GM12878 (cell line): ENCODE data around the gene RAB3B. TPM values are rescaled to one million over a fixed set of nuclear protein-coding genes. Genes with fewer than 3 reads are reported as not detected.

Experiments used
- ATAC-seq: fragments of 200-7000 bp; cut with Tn5 transposase; 3 replicates; pipeline ENCODE4 v1.9.1; 2020; ENCODE audit warnings: mild to moderate bottlenecking, moderate library complexity
- BruUV-seq: library from RNA; stranded (reverse); fragments of 400-500 nt; replicated peaks from 2 replicates; lab custom pipeline; 2021; lab: Mats Ljungman, UMichigan
- CTCF ChIA-PET: fragments of 300-600 bp; sonication (Branson Sonifier 250); formaldehyde crosslinking; extraction: SDS; loops from one replicate; lab custom pipeline; 2021; ENCODE audit warnings: inconsistent platforms; lab: Yijun Ruan, JAX
- POLR2A ChIA-PET: fragments of 350-600 bp; formaldehyde crosslinking; extraction: SDS; loops from one replicate; lab custom pipeline; 2021; ENCODE audit warnings: inconsistent platforms; lab: Charles Lee
- RAD21 ChIA-PET: fragments of 300-600 bp; sonication (Branson Sonifier 250); formaldehyde crosslinking; loops from one replicate; lab custom pipeline; 2023; ENCODE audit warnings: antibody characterized with exemption; ENCODE audit not compliant: unreplicated experiment; lab: Charles Lee
- SMC1A ChIA-PET: fragments of 300-600 bp; sonication (Branson Sonifier 250); formaldehyde crosslinking; loops from one replicate; lab custom pipeline; 2023; ENCODE audit not compliant: unreplicated experiment, uncharacterized antibody; lab: Charles Lee
- DNase-seq: peaks from one replicate; pipeline ENCODE4 v3.0.0-alpha.2; 2011; ENCODE audit warnings: low read depth, low spot score
- FAIRE-seq: peaks from 3 replicates; lab custom pipeline; 2011; peaks lifted over from hg19 to GRCh38; lab: Jason Lieb, UNC
- H2AFZ ChIP-seq: 2 replicates; pipeline ENCODE4 v1.6.0; 2011; ENCODE audit warnings: low read depth, low read length, control low read depth; ENCODE audit not compliant: control insufficient read depth
- H3K27ac ChIP-seq: 2 replicates; pipeline ENCODE4 v1.5.1; 2011; ENCODE audit warnings: control low read depth; ENCODE audit not compliant: control insufficient read depth, insufficient read depth
- H3K27me3 ChIP-seq, 2 experiments: replicated peaks in 1 of 2; 2 replicates each; pipeline versions ENCODE4 v1.6.0 to v1.6.1; 2011; ENCODE audit warnings: low read length in 1 of 2; ENCODE audit not compliant: control insufficient read depth in 2 of 2, insufficient read depth in 2 of 2
- H3K36me3 ChIP-seq, 2 experiments: 2 replicates each; pipeline ENCODE4 v1.5.1; 2011; ENCODE audit warnings: low read length in 1 of 2; ENCODE audit not compliant: control insufficient read depth in 2 of 2, insufficient read depth in 2 of 2
- H3K4me1 ChIP-seq: 2 replicates; pipeline ENCODE4 v1.6.1; 2011; ENCODE audit warnings: mild to moderate bottlenecking, low read length, moderate library complexity, mixed read lengths; ENCODE audit not compliant: control insufficient read depth, insufficient read depth
- H3K4me2 ChIP-seq: 2 replicates; pipeline ENCODE4 v1.6.0; 2011; ENCODE audit warnings: control low read depth; ENCODE audit not compliant: control insufficient read depth, insufficient read depth
- H3K4me3 ChIP-seq: fragments of 200-600 bp; sonication (generic); 2 replicates; pipeline ENCODE4 v1.5.1; 2016
- H3K79me2 ChIP-seq: 2 replicates; pipeline ENCODE4 v1.6.0; 2011; ENCODE audit warnings: low read length; ENCODE audit not compliant: control insufficient read depth, insufficient read depth
- H3K9ac ChIP-seq: 2 replicates; pipeline ENCODE4 v1.8.0; 2011; ENCODE audit warnings: low read length, control low read depth, mixed read lengths; ENCODE audit not compliant: control insufficient read depth, insufficient read depth
- H3K9me3 ChIP-seq: replicated peaks from 3 replicates; pipeline ENCODE4 v1.5.1; 2011; ENCODE audit warnings: mild to moderate bottlenecking, low read length; ENCODE audit not compliant: control insufficient read depth, insufficient read depth
- H4K20me1 ChIP-seq: 2 replicates; pipeline ENCODE4 v1.6.0; 2011; ENCODE audit not compliant: control insufficient read depth, insufficient read depth
- GATAD2B ChIP-seq: fragments of 450-650 bp; conservative IDR thresholded peaks from 2 replicates; pipeline ENCODE4 v1.6.1; 2017; ENCODE audit warnings: low read depth, mild to moderate bottlenecking, moderate library complexity
- LARP7 ChIP-seq: fragments of 450-650 bp; IDR thresholded peaks from 2 replicates; pipeline ENCODE4 v1.6.1; 2017; ENCODE audit warnings: mild to moderate bottlenecking
- RAD21 ChIP-seq: IDR thresholded peaks from 2 replicates; pipeline ENCODE4 v1.6.1; 2011; ENCODE audit warnings: mild to moderate bottlenecking, low read depth, low read length, moderate library complexity; ENCODE audit not compliant: insufficient read depth
- RAD51 ChIP-seq: fragments of 450-650 bp; IDR thresholded peaks from 2 replicates; pipeline ENCODE4 v1.6.1; 2016; ENCODE audit warnings: moderate library complexity, mild to moderate bottlenecking, inconsistent platforms
- SPI1 ChIP-seq: IDR thresholded peaks from 2 replicates; pipeline ENCODE4 v1.6.1; 2011; ENCODE audit warnings: low read depth, mild to moderate bottlenecking, low read length, moderate library complexity, borderline replicate concordance; ENCODE audit not compliant: insufficient read depth
- SUZ12 ChIP-seq: fragments of 200-600 bp; sonication (generic); IDR thresholded peaks from one replicate; pipeline ENCODE4 v1.6.1; 2018; ENCODE audit warnings: antibody characterized with exemption, mild to moderate bottlenecking; ENCODE audit not compliant: unreplicated experiment
- WRNIP1 ChIP-seq: IDR thresholded peaks from 2 replicates; pipeline ENCODE4 v1.6.1; 2011; ENCODE audit warnings: low read depth, low read length, improper control_type of control experiment, borderline replicate concordance
- ZNF384 ChIP-seq: IDR thresholded peaks from 2 replicates; pipeline ENCODE4 v1.6.1; 2012; ENCODE audit warnings: low read depth, mild to moderate bottlenecking, low read length, improper control_type of control experiment, borderline replicate concordance
- ZNF687 ChIP-seq: fragments of 450-650 bp; IDR thresholded peaks from 2 replicates; pipeline ENCODE4 v1.6.1; 2017; ENCODE audit warnings: mild to moderate bottlenecking, moderate library complexity
- WGBS: methylation state at CpG from one replicate; pipeline ENCODE4 v1.1.6; 2016; ENCODE audit warnings: low lambda C conversion rate; ENCODE audit not compliant: insufficient replicate concordance, insufficient coverage; ENCODE audit errors: missing lambda C conversion rate; 5-methylcytosine and 5-hydroxymethylcytosine counted together
- in situ Hi-C: fragments of 300-500 bp; cut with MboI; formaldehyde crosslinking; loops from 9 replicates; pipeline ENCODE4 v1.14.3; 2018; ENCODE audit warnings: mixed read lengths
- intact Hi-C: fragments of 100-400 bp; cut with micrococcal nuclease; formaldehyde crosslinking; loops from one replicate; pipeline ENCODE4 v1.14.2; 2022; ENCODE audit not compliant: unreplicated experiment
- polyA plus RNA-seq, 11 experiments: library from polyadenylated mRNA; depleted of rRNA in 4 of 11; unstranded in 6 of 11; stranded (reverse) in 5 of 11; fragments of >200 nt; fragmentation: Nextera tagmentation in 4 of 11; fragmentation: Illumina TruSeq in 1 of 11; extraction: Ambion mirVana in 4 of 11; extraction: Trizol in 1 of 11; gene quantifications; 1 replicate in 1 of 11; 2 replicates in 10 of 11; pipeline versions ENCODE4 v1.2.1 to v1.2.3, GENCODE V29; 2011 to 2016; ENCODE audit warnings: inconsistent platforms in 2 of 11, missing spikeins in 2 of 11, low read depth in 1 of 11
- total RNA-seq, 4 experiments: library from RNA; depleted of rRNA in 3 of 4; stranded (reverse); fragments of >200 nt in 3 of 4; fragmentation: Illumina TruSeq in 1 of 4; extraction: Trizol in 1 of 4; gene quantifications; 2 replicates each; pipeline versions ENCODE4 v1.2.1 to v1.2.3, GENCODE V29; 2013 to 2021

Gene RAB3B
- total and polyA plus RNA-seq, 10 of the 15 experiments (the other 5 are each of a cell fraction or from before 2014, with no cell fraction given) = 0.05 to 0.32 (median 0.24) TPM

- no TSS peak for BruUV-seq
- TF ChIP-seq ZNF384 (no peak), RAD51 (no peak), WRNIP1 (no peak), SUZ12 (no peak), SPI1 (no peak), RAD21 (no peak), LARP7 (no peak), ZNF687 (no peak), GATAD2B (no peak)
- no peak overlapping the region for H3K9ac ChIP-seq
Observed at GRCh38 chr1:51964309-51964696, 26.2 kb downstream of the RAB3B start.

More at GRCh38 chr1:51964309-51964696, 26.2 kb downstream of the RAB3B start:
- ATAC-seq = no peak
- peaks cover 29% of the 10 kb centered on the region for H3K4me1 ChIP-seq
- peak overlapping the region; percentile 42 for H2AFZ ChIP-seq
- H3K27me3 ChIP-seq = no peaks in the 10 kb centered on the region
- H3K36me3 ChIP-seq = no peaks in the 10 kb centered on the region
- DNase-seq = no peak
- H3K27ac ChIP-seq = no peak overlapping the region
- RAD21 ChIA-PET = no interaction called here
- in situ Hi-C loops = no loop called here
- no peaks in the 10 kb centered on the region for H3K9me3 ChIP-seq
- WGBS = 97% methylated on average over 4 of the region's 4 CpGs
- H3K79me2 ChIP-seq = no peaks in the 10 kb centered on the region
- intact Hi-C loops = no loop called here
- no peaks in the 10 kb centered on the region for H4K20me1 ChIP-seq
- POLR2A ChIA-PET = interaction anchor here (0.6 kb wide), 1 partner anchor 13 kb away, joined by 3 read pairs; no protein-coding TSS in a partner anchor
- H3K4me3 ChIP-seq = no peak overlapping the region
- no peak for FAIRE-seq
- H3K4me2 ChIP-seq = no peak overlapping the region
- CTCF ChIA-PET = interaction anchor here (1.5 kb wide), 1 partner anchor 10 kb away, joined by 4 read pairs; no protein-coding TSS in a partner anchor
- SMC1A ChIA-PET = interaction anchor here (0.7 kb wide), 1 partner anchor 32 kb away, joined by 3 read pairs; no protein-coding TSS in a partner anchor
